ENCODE results near the gene TTC28.
"Not testable (repeated sequence)": the region's sequence is repeated elsewhere in the genome, so short reads cannot be mapped to it uniquely, and the experiment has no call there.

Gene TTC28

DNA sequence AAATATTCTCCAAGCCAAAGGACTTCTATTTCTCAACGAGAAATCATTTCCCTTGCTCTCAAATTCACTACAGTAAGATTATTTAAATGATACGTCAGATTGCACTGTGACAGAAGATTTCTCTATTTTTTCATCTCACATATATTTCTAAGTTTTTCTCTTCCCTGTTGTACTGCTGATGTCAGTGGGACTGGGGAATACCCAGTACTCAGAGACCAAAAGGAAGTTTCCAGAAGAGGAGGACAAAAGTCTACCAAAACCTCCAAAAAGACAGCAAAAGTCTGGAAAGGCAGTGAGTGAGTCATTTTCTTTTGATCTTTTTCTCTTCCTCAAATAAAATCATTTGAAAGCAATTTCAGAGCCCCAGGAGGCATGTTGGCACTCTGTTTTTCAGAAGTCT is 610.8 kb downstream of the TTC28 start:
- DNase-seq (ENCODE audit: low read depth), result no peak
- no peak overlapping the region for H3K4me3 ChIP-seq (ENCODE audit: low read length)
- TF ChIP-seq, protein P1, sequence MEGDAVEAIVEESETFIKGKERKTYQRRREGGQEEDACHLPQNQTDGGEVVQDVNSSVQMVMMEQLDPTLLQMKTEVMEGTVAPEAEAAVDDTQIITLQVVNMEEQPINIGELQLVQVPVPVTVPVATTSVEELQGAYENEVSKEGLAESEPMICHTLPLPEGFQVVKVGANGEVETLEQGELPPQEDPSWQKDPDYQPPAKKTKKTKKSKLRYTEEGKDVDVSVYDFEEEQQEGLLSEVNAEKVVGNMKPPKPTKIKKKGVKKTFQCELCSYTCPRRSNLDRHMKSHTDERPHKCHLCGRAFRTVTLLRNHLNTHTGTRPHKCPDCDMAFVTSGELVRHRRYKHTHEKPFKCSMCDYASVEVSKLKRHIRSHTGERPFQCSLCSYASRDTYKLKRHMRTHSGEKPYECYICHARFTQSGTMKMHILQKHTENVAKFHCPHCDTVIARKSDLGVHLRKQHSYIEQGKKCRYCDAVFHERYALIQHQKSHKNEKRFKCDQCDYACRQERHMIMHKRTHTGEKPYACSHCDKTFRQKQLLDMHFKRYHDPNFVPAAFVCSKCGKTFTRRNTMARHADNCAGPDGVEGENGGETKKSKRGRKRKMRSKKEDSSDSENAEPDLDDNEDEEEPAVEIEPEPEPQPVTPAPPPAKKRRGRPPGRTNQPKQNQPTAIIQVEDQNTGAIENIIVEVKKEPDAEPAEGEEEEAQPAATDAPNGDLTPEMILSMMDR (IDR thresholded peaks at IDR 0.05; ENCODE audit: insufficient read depth, low read depth, low read length, missing control alignments), result no peak

- H3K4me3 ChIP-seq (ENCODE audit: low read length), result no peak overlapping the region
- TF ChIP-seq, protein P1 (IDR thresholded peaks at IDR 0.05; ENCODE audit: insufficient read depth, low read depth, low read length, missing control alignments), result no peak
- no peak for DNase-seq (ENCODE audit: low read depth)
Measured at GRCh38 chr22:28064920-28065319, 614.7 kb downstream of the TTC28 start.

GRCh38 chr22:28063656-28064055 is 616.0 kb downstream of the TTC28 start:
- no peak overlapping the region for H3K4me3 ChIP-seq (ENCODE audit: low read length)
- TF ChIP-seq, protein P1 (IDR thresholded peaks at IDR 0.05; ENCODE audit: insufficient read depth, low read depth, low read length, missing control alignments), result no peak
- DNase-seq (ENCODE audit: low read depth), result no peak

DNA sequence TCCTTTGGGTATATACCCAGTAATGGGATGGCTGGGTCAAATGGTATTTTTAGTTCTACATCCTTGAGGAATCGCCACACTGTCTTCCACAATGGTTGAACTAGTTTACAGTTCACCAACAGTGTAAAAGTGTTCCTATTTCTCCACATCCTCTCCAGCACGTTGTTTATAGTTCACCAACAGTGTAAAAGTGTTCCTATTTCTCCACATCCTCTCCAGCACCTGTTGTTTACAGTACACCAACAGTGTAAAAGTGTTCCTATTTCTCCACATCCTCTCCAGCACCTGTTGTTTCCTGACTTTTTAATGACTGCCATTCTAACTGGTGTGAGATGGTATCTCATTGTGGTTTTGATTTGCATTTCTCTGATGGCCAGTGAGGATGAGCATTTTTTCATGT is 619.0 kb downstream of the TTC28 start:
- not testable (repeated sequence) for DNase-seq (ENCODE audit: low read depth)

GRCh38 chr22:28058036-28058435 is 621.6 kb downstream of the TTC28 start:
- DNase-seq (ENCODE audit: low read depth), result no peak
- TF ChIP-seq, protein P1 (IDR thresholded peaks at IDR 0.05; ENCODE audit: insufficient read depth, low read depth, low read length, missing control alignments), result no peak
- no peak overlapping the region for H3K4me3 ChIP-seq (ENCODE audit: low read length)

More for the DNA sequence above, 619.0 kb downstream of the TTC28 start:
- H3K4me3 ChIP-seq (ENCODE audit: low read length), result not testable (repeated sequence)

DNA sequence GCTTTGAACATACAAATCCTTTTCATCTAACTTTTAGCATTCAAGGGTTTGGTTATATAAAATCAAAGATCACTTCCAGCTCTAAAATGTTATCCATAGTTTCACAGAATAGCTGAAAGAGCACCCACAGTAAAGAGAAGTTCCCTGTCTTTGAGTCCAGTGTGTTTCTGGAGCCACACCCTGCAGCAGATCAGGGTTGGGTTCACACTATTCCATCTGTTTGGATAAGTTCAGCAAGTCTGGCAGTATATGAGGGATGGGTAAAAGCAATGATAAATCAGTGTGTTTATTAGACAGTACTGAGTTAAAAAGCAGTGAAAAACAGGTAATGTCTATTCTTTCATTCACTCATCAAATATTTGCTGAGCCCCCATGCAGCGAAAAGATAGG is 624.8 kb downstream of the TTC28 start:
- DNase-seq (ENCODE audit: low read depth), result no peak
- TF ChIP-seq, protein P1 (IDR thresholded peaks at IDR 0.05; ENCODE audit: insufficient read depth, low read depth, low read length, missing control alignments), result no peak
- H3K4me3 ChIP-seq (ENCODE audit: low read length), result no peak overlapping the region

- TF ChIP-seq, protein P1 (IDR thresholded peaks at IDR 0.05; ENCODE audit: insufficient read depth, low read depth, low read length, missing control alignments), result no peak
- no peak for DNase-seq (ENCODE audit: low read depth)
- no peak overlapping the region for H3K4me3 ChIP-seq (ENCODE audit: low read length)
Measured at GRCh38 chr22:28053896-28054818, 625.5 kb downstream of the TTC28 start.
